ENCODE data around the gene CPED1. TPM values are rescaled to one million over a fixed set of nuclear protein-coding genes. Genes with fewer than 3 reads are reported as not detected.

Gene CPED1
- polyA plus RNA-seq, 1 donor from 2014 or later = not detected

GRCh38 chr7:121026159-121026558 is 37.6 kb downstream of the CPED1 start:
- Histone ChIP-seq H3K9me3 (ENCODE audit: low read length) (no peaks in the 10 kb centered on the region), H4K20me1 (ENCODE audit: insufficient read depth) (no peaks in the 10 kb centered on the region), H2AFZ (ENCODE audit: low read depth, low read length) (no peak overlapping the region), H3K4me2 (ENCODE audit: low read length) (no peak overlapping the region), H3K9ac (ENCODE audit: low read length) (no peak overlapping the region), H3K9me2 (ENCODE audit: insufficient read depth, low read length) (no peaks in the 10 kb centered on the region), H3K36me3 (ENCODE audit: insufficient read depth, low read length) (no peaks in the 10 kb centered on the region), H3K79me2 (replicated peaks; ENCODE audit: insufficient read depth, low read length) (no peaks in the 10 kb centered on the region), H3K27me3 (ENCODE audit: insufficient read depth, low read depth, low read length) (no peaks in the 10 kb centered on the region), H3K4me3 (ENCODE audit: low read length) (no peak overlapping the region), H3F3A (ENCODE audit: insufficient read depth, low read length, poor library complexity, severe bottlenecking) (no peaks in the 10 kb centered on the region), H3K27ac (ENCODE audit: low read length) (no peak overlapping the region)
- TF ChIP-seq CTCF (IDR thresholded peaks at IDR 0.05; ENCODE audit: poor library complexity, severe bottlenecking) = no peak
- no peak for TF ChIP-seq EZH2 (IDR thresholded peaks at IDR 0.05; ENCODE audit: borderline replicate concordance, insufficient read depth, low read length, poor library complexity, severe bottlenecking)
- no peak for TF ChIP-seq MXI1 (conservative IDR thresholded peaks at IDR 0.05; ENCODE audit: poor library complexity, severe bottlenecking)
- no peak for TF ChIP-seq POLR2AphosphoS5 (IDR thresholded peaks at IDR 0.05)
- TF ChIP-seq SMC3 (conservative IDR thresholded peaks at IDR 0.05; ENCODE audit: poor library complexity) = no peak
- no peak for TF ChIP-seq RAD21 (conservative IDR thresholded peaks at IDR 0.05)
- TF ChIP-seq TAF1 (IDR thresholded peaks at IDR 0.05; ENCODE audit: low read depth) = no peak
- no peak for TF ChIP-seq REST (IDR thresholded peaks at IDR 0.05; ENCODE audit: borderline replicate concordance)
- TF ChIP-seq EP300 (conservative IDR thresholded peaks at IDR 0.05; ENCODE audit: poor library complexity, severe bottlenecking) = no peak

DNA sequence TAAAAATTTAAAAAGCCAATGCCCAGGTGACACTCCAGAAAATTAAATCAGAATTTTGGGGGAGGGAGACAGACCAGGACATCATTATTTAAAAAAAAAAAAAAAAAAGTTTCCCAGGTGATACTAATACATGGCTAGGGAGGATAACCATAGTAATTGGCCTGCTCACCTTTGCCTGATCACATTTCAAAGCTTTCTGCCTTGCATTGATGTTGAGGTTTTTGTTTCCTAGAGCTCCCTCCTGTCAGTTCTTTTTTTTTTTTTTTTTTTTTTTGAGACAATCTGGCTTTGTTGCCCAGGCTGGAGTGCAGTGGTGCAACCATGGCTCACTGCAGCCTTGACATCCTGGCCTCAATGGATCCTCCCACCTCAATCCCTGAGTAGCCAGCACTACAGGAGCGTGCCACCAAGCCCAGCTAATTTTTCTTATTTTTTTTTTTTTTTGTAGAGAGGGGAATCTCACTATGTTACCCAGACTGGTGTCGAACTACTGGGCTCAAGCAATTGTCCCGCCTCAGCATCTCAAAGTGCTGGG is 38.1 kb downstream of the CPED1 start:
- Histone ChIP-seq H3K4me2 (ENCODE audit: low read length) (no peak overlapping the region), H3K27me3 (ENCODE audit: insufficient read depth, low read depth, low read length) (no peaks in the 10 kb centered on the region), H3K79me2 (replicated peaks; ENCODE audit: insufficient read depth, low read length) (no peaks in the 10 kb centered on the region), H3K36me3 (ENCODE audit: insufficient read depth, low read length) (no peaks in the 10 kb centered on the region), H3K4me3 (ENCODE audit: low read length) (no peak overlapping the region), H2AFZ (ENCODE audit: low read depth, low read length) (no peak overlapping the region), H4K20me1 (ENCODE audit: insufficient read depth) (no peaks in the 10 kb centered on the region), H3K9ac (ENCODE audit: low read length) (no peak overlapping the region), H3K9me3 (ENCODE audit: low read length) (no peaks in the 10 kb centered on the region), H3F3A (ENCODE audit: insufficient read depth, low read length, poor library complexity, severe bottlenecking) (no peaks in the 10 kb centered on the region), H3K27ac (ENCODE audit: low read length) (no peak overlapping the region), H3K9me2 (ENCODE audit: insufficient read depth, low read length) (no peaks in the 10 kb centered on the region)
- no peak for TF ChIP-seq REST (IDR thresholded peaks at IDR 0.05; ENCODE audit: borderline replicate concordance)
- TF ChIP-seq EZH2 (IDR thresholded peaks at IDR 0.05; ENCODE audit: borderline replicate concordance, insufficient read depth, low read length, poor library complexity, severe bottlenecking) = no peak
